RWPE2 (cell line): ENCODE measurements around the gene CDC42EP3.

Experiments used
- ATAC-seq: fragments of 200-7000 bp; cut with Tn5 transposase; 3 replicates; pipeline ENCODE4 v1.9.1; 2021; ENCODE audit warnings: low read depth
- DNase-seq: peaks from one replicate; pipeline ENCODE4 v3.0.0-alpha.2; 2020; ENCODE audit warnings: low spot score
- H3K27ac ChIP-seq: fragments of 450-650 bp; 2 replicates; pipeline ENCODE4 v1.5.1; 2017; ENCODE audit warnings: mild to moderate bottlenecking; ENCODE audit not compliant: poor library complexity, severe bottlenecking
- H3K27me3 ChIP-seq: fragments of 250-450 bp; sonication (Bioruptor Pico); 2 replicates; pipeline ENCODE4 v1.5.1; 2021; ENCODE audit warnings: mild to moderate bottlenecking, moderate library complexity; ENCODE audit not compliant: insufficient read depth, poor library complexity, severe bottlenecking
- H3K36me3 ChIP-seq: fragments of 250-450 bp; sonication (Bioruptor Pico); 2 replicates; pipeline ENCODE4 v1.5.1; 2020; ENCODE audit warnings: low read depth, mild to moderate bottlenecking, moderate library complexity
- H3K4me1 ChIP-seq: fragments of 250-450 bp; sonication (Bioruptor Pico); 2 replicates; pipeline ENCODE4 v1.5.1; 2021; ENCODE audit warnings: mild to moderate bottlenecking, moderate library complexity; ENCODE audit not compliant: insufficient read depth, poor library complexity, severe bottlenecking
- H3K4me3 ChIP-seq: fragments of 250-450 bp; sonication (Bioruptor Pico); 2 replicates; pipeline ENCODE4 v1.5.1; 2021; ENCODE audit warnings: mild to moderate bottlenecking, moderate library complexity; ENCODE audit not compliant: severe bottlenecking
- H3K9me3 ChIP-seq: fragments of 250-450 bp; sonication (Bioruptor Pico); 2 replicates; pipeline ENCODE4 v1.5.1; 2021; ENCODE audit warnings: mild to moderate bottlenecking, moderate library complexity; ENCODE audit not compliant: severe bottlenecking
- CTCF ChIP-seq: fragments of 450-650 bp; IDR thresholded peaks from one replicate; pipeline ENCODE4 v1.5.1; 2017; ENCODE audit warnings: mild to moderate bottlenecking, moderate library complexity; ENCODE audit not compliant: poor library complexity, severe bottlenecking

Gene CDC42EP3

GRCh38 chr2:37635504-37636380, 35.7 kb downstream of the CDC42EP3 start:
- peak overlapping the region; percentile 39 for H3K27ac ChIP-seq
- no peak for TF ChIP-seq CTCF

GRCh38 chr2:37634914-37635503, 36.4 kb downstream of the CDC42EP3 start:
- Histone ChIP-seq H3K9me3 (no peaks in the 10 kb centered on the region), H3K36me3 (no peaks in the 10 kb centered on the region), H3K27me3 (no peaks in the 10 kb centered on the region), H3K4me3 (no peak overlapping the region), H3K27ac (peak overlapping the region; percentile 39), H3K4me1 (peaks cover 12% of the 10 kb centered on the region)
- DNase-seq = no peak
- ATAC-seq = no peak
- TF ChIP-seq CTCF = no peak

More at GRCh38 chr2:37635504-37636380, 35.7 kb downstream of the CDC42EP3 start:
- H3K27me3 ChIP-seq = no peaks in the 10 kb centered on the region
- no peaks in the 10 kb centered on the region for H3K9me3 ChIP-seq
- H3K4me1 ChIP-seq = peaks cover 12% of the 10 kb centered on the region
- peak; percentile 84 for ATAC-seq
- no peaks in the 10 kb centered on the region for H3K36me3 ChIP-seq
- DNase-seq = no peak
- no peak overlapping the region for H3K4me3 ChIP-seq

- peaks cover 21% of the 10 kb centered on the region for H3K4me1 ChIP-seq
- H3K27me3 ChIP-seq = no peaks in the 10 kb centered on the region
- H3K4me3 ChIP-seq = no peak overlapping the region
- H3K36me3 ChIP-seq = no peaks in the 10 kb centered on the region
- no peak overlapping the region for H3K27ac ChIP-seq
- ATAC-seq (no peak), DNase-seq (no peak)
- TF ChIP-seq CTCF = no peak
- no peaks in the 10 kb centered on the region for H3K9me3 ChIP-seq
Observed at GRCh38 chr2:37633845-37634244, 37.6 kb downstream of the CDC42EP3 start.

GRCh38 chr2:37633234-37633633, 38.2 kb downstream of the CDC42EP3 start:
- H3K36me3 ChIP-seq = no peaks in the 10 kb centered on the region
- ATAC-seq = no peak
- no peak for TF ChIP-seq CTCF

More at GRCh38 chr2:37633234-37633633, 38.2 kb downstream of the CDC42EP3 start:
- H3K27ac ChIP-seq = no peak overlapping the region
- peaks cover 21% of the 10 kb centered on the region for H3K4me1 ChIP-seq
- no peak for DNase-seq
- H3K27me3 ChIP-seq = no peaks in the 10 kb centered on the region
- H3K4me3 ChIP-seq = no peak overlapping the region
- H3K9me3 ChIP-seq = no peaks in the 10 kb centered on the region
